WI38 (cell line): ENCODE measurements around the gene HECTD1.

Source experiments
- H3K4me3 ChIP-seq: 2 replicates; pipeline ENCODE4 v1.5.1; 2011; ENCODE audit warnings: low read depth, mild to moderate bottlenecking, control low read depth, low read length
- TF ChIP-seq, protein P1 (sequence below): IDR thresholded peaks from 2 replicates; pipeline ENCODE4 v1.5.1; 2012; ENCODE audit warnings: low read depth, mild to moderate bottlenecking, control low read depth, low read length

HECTD1 gene

GRCh38 chr14:31223331-31223730, 15.7 kb upstream of the HECTD1 start:
- H3K4me3 ChIP-seq: no peak overlapping the region
- TF ChIP-seq, protein P1, sequence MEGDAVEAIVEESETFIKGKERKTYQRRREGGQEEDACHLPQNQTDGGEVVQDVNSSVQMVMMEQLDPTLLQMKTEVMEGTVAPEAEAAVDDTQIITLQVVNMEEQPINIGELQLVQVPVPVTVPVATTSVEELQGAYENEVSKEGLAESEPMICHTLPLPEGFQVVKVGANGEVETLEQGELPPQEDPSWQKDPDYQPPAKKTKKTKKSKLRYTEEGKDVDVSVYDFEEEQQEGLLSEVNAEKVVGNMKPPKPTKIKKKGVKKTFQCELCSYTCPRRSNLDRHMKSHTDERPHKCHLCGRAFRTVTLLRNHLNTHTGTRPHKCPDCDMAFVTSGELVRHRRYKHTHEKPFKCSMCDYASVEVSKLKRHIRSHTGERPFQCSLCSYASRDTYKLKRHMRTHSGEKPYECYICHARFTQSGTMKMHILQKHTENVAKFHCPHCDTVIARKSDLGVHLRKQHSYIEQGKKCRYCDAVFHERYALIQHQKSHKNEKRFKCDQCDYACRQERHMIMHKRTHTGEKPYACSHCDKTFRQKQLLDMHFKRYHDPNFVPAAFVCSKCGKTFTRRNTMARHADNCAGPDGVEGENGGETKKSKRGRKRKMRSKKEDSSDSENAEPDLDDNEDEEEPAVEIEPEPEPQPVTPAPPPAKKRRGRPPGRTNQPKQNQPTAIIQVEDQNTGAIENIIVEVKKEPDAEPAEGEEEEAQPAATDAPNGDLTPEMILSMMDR: no peak

DNA sequence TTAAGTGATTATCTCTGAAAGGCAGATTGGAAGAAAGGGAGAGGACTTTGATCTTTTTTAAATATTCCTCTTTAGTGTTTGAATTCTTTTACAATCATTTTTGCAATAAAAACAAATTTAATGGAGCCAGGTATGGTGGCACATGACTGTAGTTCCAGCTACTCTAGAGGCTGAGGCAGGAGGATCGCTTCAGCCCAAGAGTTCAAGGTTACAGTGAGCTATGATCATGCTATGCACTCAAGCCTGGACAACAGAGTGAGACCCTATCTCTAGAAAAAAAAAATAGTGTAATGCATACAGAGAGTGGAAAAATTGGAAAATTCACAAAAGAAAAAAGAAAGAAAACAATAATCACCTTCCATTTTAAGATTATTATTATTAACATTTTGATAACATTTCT, 15.2 kb upstream of the HECTD1 start:
- no peak overlapping the region for H3K4me3 ChIP-seq
- TF ChIP-seq, protein P1: no peak

DNA sequence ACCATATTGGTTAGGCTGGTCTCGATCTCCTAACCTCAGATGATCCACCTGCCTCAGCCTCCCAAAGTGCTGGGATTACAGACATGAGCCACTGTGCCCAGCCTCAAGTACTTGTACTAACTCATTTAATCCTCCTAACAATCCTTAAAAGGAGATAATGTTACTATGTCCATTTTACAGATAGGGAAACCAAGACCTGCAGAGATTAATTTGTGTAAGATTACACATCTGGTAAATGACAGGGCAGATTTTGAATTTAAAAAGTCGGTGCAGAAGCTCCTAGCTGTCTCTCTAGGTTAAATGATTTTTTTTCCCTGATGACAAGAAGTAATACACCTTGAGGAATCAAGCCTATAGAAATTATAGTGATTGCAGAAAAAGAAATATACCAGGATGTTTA, 13.7 kb upstream of the HECTD1 start:
- TF ChIP-seq, protein P1: no peak
- no peak overlapping the region for H3K4me3 ChIP-seq

DNA sequence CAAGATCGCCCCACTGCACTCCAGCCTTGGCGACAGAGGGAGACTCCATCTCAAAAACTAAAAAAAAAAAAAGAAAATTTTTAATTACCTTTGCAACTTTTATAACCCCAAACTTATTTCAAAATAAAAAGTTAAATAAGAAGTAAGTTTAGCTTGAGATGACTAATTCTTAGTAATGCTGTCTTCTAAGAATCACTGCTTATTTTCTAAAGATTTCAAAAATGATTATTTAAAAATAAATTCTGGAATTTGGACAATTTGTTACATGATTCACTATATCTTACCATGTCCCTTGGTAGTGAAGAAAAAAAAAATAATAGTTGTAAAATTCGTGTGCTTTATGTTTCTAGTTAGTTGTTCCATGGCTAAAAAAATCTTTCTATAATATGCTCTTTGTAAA, 11.6 kb upstream of the HECTD1 start:
- TF ChIP-seq, protein P1: no peak
- no peak overlapping the region for H3K4me3 ChIP-seq

DNA sequence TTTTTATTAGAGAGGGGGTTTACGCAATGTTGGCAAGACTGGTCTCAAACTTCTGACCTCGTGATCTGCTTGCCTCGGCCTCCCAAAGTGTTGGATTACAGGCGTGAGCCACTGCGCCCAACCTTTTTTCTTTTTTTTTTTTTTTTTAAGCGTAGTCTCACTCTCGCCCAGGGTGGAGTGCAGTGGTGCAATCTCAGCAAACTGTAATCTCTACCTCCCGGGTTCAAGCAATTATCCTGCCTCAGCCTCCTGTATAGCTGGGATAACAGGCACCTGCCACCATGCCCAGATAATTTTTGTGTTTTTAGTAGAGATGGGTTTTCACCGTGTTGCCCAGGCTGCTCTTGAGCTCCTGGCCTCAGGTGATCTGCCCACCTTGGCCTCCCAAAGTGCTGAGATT, 8.8 kb upstream of the HECTD1 start:
- no peak overlapping the region for H3K4me3 ChIP-seq
- TF ChIP-seq, protein P1: no peak

DNA sequence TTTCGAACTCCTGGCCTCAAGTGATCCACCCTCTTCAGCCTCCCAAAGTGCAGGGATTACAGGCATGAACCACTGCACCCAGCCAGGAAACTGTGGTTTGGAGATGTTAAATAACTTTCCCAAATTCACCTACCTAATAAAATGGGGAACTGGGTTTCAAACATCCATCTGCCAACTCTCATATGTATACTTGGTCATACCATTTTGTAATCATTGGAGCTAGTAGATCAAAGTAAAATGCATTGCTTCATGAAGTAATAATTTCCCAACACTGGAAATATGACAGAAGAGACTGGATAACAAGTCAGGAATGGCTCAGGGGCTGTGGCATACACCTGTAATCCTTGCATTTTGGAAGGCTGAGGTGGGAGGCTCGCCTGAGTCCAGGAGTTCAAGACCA, 5.3 kb upstream of the HECTD1 start:
- TF ChIP-seq, protein P1: no peak
- no peak overlapping the region for H3K4me3 ChIP-seq

- TF ChIP-seq, protein P1: no peak
These were observed 2.0 kb upstream of the HECTD1 start for GRCh38 chr14:31209605-31210004.

More at GRCh38 chr14:31209605-31210004, 2.0 kb upstream of the HECTD1 start:
- H3K4me3 ChIP-seq: no peak overlapping the region
